ENCODE results near the gene CLTC. TPM values are rescaled to one million over a fixed set of nuclear protein-coding genes. Genes with fewer than 3 reads are reported as not detected.
"Not testable (repeated sequence)": the region's sequence is repeated elsewhere in the genome, so short reads cannot be mapped to it uniquely, and the experiment has no call there.

CLTC gene
- total RNA-seq, 1 donor from 2014 or later, result 225 TPM

DNA sequence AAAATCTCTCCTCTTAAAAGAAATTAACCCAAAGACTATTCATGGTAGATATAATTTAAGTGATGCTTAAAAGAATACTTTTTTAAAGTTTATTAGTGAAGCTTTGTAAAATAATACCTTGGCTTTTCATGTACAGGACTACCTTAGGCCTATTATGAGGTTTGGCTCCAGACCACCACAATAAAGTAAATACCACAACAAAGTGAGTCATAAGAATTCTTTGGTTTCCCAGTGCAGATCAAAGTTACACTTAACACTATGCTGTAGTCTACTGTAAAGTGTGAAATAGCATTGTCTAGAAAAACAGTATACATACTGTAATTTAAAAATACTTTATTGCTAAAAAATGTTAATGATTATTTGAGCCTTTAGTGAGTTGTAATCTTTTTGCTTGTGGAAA, 31.7 kb downstream of the CLTC start:
- H3K9me3 ChIP-seq (ENCODE audit: low read depth), result no peaks in the 10 kb centered on the region
- no peaks in the 10 kb centered on the region for H3K27me3 Mint-ChIP-seq (ENCODE audit: insufficient read depth, low read depth)
- H3K36me3 Mint-ChIP-seq, result peaks cover 62% of the 10 kb centered on the region
- peaks cover 40% of the 10 kb centered on the region for H3K36me3 ChIP-seq
- no peak overlapping the region for H3K27ac ChIP-seq
- DNase-seq (ENCODE audit: low spot score), result no peak
- peaks cover 11% of the 10 kb centered on the region for H3K9me3 Mint-ChIP-seq
- no peaks in the 10 kb centered on the region for H3F3A ChIP-seq (ENCODE audit: low read depth)
- no peak overlapping the region for H3K4me2 ChIP-seq
- no peak overlapping the region for H3K4me3 Mint-ChIP-seq
- no peaks in the 10 kb centered on the region for H3K27me3 ChIP-seq
- TF ChIP-seq, protein P1, sequence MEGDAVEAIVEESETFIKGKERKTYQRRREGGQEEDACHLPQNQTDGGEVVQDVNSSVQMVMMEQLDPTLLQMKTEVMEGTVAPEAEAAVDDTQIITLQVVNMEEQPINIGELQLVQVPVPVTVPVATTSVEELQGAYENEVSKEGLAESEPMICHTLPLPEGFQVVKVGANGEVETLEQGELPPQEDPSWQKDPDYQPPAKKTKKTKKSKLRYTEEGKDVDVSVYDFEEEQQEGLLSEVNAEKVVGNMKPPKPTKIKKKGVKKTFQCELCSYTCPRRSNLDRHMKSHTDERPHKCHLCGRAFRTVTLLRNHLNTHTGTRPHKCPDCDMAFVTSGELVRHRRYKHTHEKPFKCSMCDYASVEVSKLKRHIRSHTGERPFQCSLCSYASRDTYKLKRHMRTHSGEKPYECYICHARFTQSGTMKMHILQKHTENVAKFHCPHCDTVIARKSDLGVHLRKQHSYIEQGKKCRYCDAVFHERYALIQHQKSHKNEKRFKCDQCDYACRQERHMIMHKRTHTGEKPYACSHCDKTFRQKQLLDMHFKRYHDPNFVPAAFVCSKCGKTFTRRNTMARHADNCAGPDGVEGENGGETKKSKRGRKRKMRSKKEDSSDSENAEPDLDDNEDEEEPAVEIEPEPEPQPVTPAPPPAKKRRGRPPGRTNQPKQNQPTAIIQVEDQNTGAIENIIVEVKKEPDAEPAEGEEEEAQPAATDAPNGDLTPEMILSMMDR (IDR thresholded peaks at IDR 0.05), result no peak
- TF ChIP-seq EZH2 (IDR thresholded peaks at IDR 0.05) (no peak), EZH2phosphoT487 (IDR thresholded peaks at IDR 0.05) (no peak)
- no peaks in the 10 kb centered on the region for H3K4me1 Mint-ChIP-seq
- peaks cover 4% of the 10 kb centered on the region for H3K4me1 ChIP-seq
- H2AFZ ChIP-seq (replicated peaks), result no peak overlapping the region
- no peak overlapping the region for H3K9ac ChIP-seq
- peaks cover 5% of the 10 kb centered on the region for H4K20me1 ChIP-seq (ENCODE audit: low read depth)
- H3K27ac Mint-ChIP-seq, result no peak overlapping the region
- no peak overlapping the region for H3K4me3 ChIP-seq
- H3K79me2 ChIP-seq (ENCODE audit: low read depth), result peaks cover 28% of the 10 kb centered on the region

DNA sequence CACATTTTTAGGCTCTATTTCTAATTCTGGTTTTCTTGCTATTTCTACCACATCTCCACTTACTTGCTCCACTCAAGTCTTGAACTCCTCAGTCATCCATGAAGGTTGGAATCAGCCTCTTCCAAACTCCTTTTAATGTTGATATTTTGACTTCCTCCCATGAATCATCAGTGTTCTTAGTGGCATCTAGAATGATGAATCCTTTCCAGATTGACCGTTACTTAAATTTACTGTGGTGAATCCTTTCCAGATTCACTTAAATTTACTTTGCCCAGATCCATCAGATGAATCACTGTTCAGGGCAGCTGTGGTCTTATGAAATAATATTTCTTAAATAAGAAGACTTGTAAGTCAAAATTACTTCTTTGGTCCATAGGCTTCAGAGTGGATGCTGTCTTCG, 32.4 kb downstream of the CLTC start:
- H3K4me3 ChIP-seq, result no peak overlapping the region
- H4K20me1 ChIP-seq (ENCODE audit: low read depth), result peaks cover 5% of the 10 kb centered on the region
- H3F3A ChIP-seq (ENCODE audit: low read depth), result no peaks in the 10 kb centered on the region
- peaks cover 20% of the 10 kb centered on the region for H3K79me2 ChIP-seq (ENCODE audit: low read depth)
- no peaks in the 10 kb centered on the region for H3K27me3 Mint-ChIP-seq (ENCODE audit: insufficient read depth, low read depth)
- TF ChIP-seq EZH2phosphoT487 (IDR thresholded peaks at IDR 0.05) (no peak), EZH2 (IDR thresholded peaks at IDR 0.05) (no peak)
- TF ChIP-seq, protein P1 (IDR thresholded peaks at IDR 0.05), result no peak
- no peaks in the 10 kb centered on the region for H3K9me3 ChIP-seq (ENCODE audit: low read depth)
- peaks cover 41% of the 10 kb centered on the region for H3K36me3 ChIP-seq
- H3K27ac ChIP-seq, result no peak overlapping the region
- no peak for DNase-seq (ENCODE audit: low spot score)
- no peak overlapping the region for H3K9ac ChIP-seq
- H3K4me2 ChIP-seq, result no peak overlapping the region
- H3K27ac Mint-ChIP-seq, result no peak overlapping the region
- H2AFZ ChIP-seq (replicated peaks), result no peak overlapping the region
- no peaks in the 10 kb centered on the region for H3K27me3 ChIP-seq
- peaks cover 11% of the 10 kb centered on the region for H3K9me3 Mint-ChIP-seq
- H3K4me3 Mint-ChIP-seq, result no peak overlapping the region
- H3K4me1 ChIP-seq, result no peaks in the 10 kb centered on the region
- no peaks in the 10 kb centered on the region for H3K4me1 Mint-ChIP-seq
- H3K36me3 Mint-ChIP-seq, result peaks cover 62% of the 10 kb centered on the region

DNA sequence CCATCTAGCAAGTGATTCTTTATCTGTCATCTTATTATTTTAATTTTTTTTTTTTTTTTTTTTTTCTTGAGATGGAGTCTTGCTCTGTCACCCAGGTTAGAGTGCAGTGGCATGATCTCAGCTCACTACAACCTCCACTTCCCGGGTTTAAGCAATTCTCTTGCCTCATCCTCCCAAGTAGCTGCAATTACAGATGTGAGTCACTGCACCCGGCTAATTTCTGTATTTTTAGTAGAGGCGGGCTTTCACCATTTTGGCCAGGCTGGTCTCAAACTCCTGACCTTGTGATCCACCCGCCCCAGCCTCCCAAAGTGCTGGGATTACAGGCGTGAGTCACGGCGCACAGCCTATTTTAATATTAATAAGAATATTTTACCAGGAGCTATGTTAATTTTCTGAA, 36.9 kb downstream of the CLTC start:
- not testable (repeated sequence) for H3K9me3 ChIP-seq (ENCODE audit: low read depth); H3K4me3 ChIP-seq; H3K4me1 ChIP-seq; H3K27me3 Mint-ChIP-seq (ENCODE audit: insufficient read depth, low read depth); H3K4me1 Mint-ChIP-seq; H3K27me3 ChIP-seq; H3K27ac Mint-ChIP-seq; H2AFZ ChIP-seq (replicated peaks); H3K4me3 Mint-ChIP-seq; H3K9ac ChIP-seq; H4K20me1 ChIP-seq (ENCODE audit: low read depth); DNase-seq (ENCODE audit: low spot score); H3K4me2 ChIP-seq; H3F3A ChIP-seq (ENCODE audit: low read depth); H3K79me2 ChIP-seq (ENCODE audit: low read depth); H3K27ac ChIP-seq
- peaks cover 11% of the 10 kb centered on the region for H3K9me3 Mint-ChIP-seq
- peaks cover 42% of the 10 kb centered on the region for H3K36me3 Mint-ChIP-seq
- H3K36me3 ChIP-seq, result peaks cover 23% of the 10 kb centered on the region

DNA sequence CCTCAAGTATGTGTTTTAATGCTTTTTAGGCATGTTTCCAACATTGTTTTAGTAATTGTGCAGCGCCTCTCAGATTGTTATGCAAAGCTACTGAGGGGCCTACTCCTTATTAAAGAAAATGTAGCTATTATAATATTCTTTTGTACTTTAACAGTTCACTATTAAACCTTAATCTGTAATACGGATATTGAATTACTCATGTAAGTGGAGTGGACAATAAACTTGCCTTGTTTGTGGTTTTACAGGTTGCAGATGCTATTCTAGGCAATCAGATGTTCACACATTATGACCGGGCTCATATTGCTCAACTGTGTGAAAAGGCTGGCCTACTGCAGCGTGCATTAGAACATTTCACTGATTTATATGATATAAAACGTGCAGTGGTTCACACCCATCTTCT, 46.5 kb downstream of the CLTC start:
- H3K27me3 Mint-ChIP-seq (ENCODE audit: insufficient read depth, low read depth), result no peaks in the 10 kb centered on the region
- H3K36me3 Mint-ChIP-seq, result peaks cover 14% of the 10 kb centered on the region
- H3K4me1 Mint-ChIP-seq, result no peaks in the 10 kb centered on the region
- Histone ChIP-seq H4K20me1 (ENCODE audit: low read depth) (no peaks in the 10 kb centered on the region), H3K27ac (no peak overlapping the region), H3K4me2 (no peak overlapping the region), H3K9ac (no peak overlapping the region), H3K4me1 (no peaks in the 10 kb centered on the region), H3F3A (ENCODE audit: low read depth) (no peaks in the 10 kb centered on the region), H3K36me3 (peaks cover 25% of the 10 kb centered on the region), H3K9me3 (ENCODE audit: low read depth) (no peaks in the 10 kb centered on the region), H3K79me2 (ENCODE audit: low read depth) (no peaks in the 10 kb centered on the region), H3K27me3 (no peaks in the 10 kb centered on the region), H3K4me3 (no peak overlapping the region), H2AFZ (replicated peaks) (no peak overlapping the region)
- no peak overlapping the region for H3K4me3 Mint-ChIP-seq
- no peak for DNase-seq (ENCODE audit: low spot score)
- no peak overlapping the region for H3K27ac Mint-ChIP-seq
- H3K9me3 Mint-ChIP-seq, result no peaks in the 10 kb centered on the region
- TF ChIP-seq, protein P1 (IDR thresholded peaks at IDR 0.05), result no peak
- no peak for TF ChIP-seq EZH2 (IDR thresholded peaks at IDR 0.05)
- no peak for TF ChIP-seq EZH2phosphoT487 (IDR thresholded peaks at IDR 0.05)

All from neural progenitor cell (in vitro differentiated cells).